Endothelial cell of umbilical vein (primary cell): Measurements from ENCODE around the gene MCF2L. TPM values are rescaled to one million over a fixed set of nuclear protein-coding genes. Genes with fewer than 3 reads are reported as not detected.

Experiments used
- BruUV-seq: library from RNA; stranded (reverse); fragments of 400-500 nt; replicated peaks from 2 replicates; lab custom pipeline; 2021; lab: Mats Ljungman, UMichigan
- CTCF ChIA-PET: fragments of 300-600, 350-600 bp; sonication (Branson Sonifier 250); formaldehyde crosslinking; loops from one replicate; lab custom pipeline; 2021; ENCODE audit warnings: antibody characterized with exemption, inconsistent platforms; lab: Charles Lee
- POLR2A ChIA-PET: fragments of 300-600, 350-600 bp; sonication (Branson Sonifier 250); formaldehyde crosslinking; loops from one replicate; lab custom pipeline; 2021; ENCODE audit warnings: antibody characterized with exemption, inconsistent platforms; lab: Charles Lee
- DNase-seq: peaks from one replicate; pipeline ENCODE4 v3.0.0-alpha.2; 2011; ENCODE audit warnings: low read depth, low spot score
- FAIRE-seq: peaks from 2 replicates; lab custom pipeline; 2011; peaks lifted over from hg19 to GRCh38; lab: Jason Lieb, UNC
- H2AFZ ChIP-seq: 2 replicates; pipeline ENCODE4 v1.6.0; 2012; ENCODE audit warnings: low read depth, low read length, control low read depth, inconsistent platforms
- H3K27ac ChIP-seq: 2 replicates; pipeline ENCODE4 v1.5.1; 2011; ENCODE audit warnings: low read depth, mild to moderate bottlenecking, control low read depth, low read length, moderate library complexity; ENCODE audit not compliant: insufficient read depth
- H3K27me3 ChIP-seq, 2 experiments: 2 replicates each; pipeline versions ENCODE4 v1.6.0 to v1.6.1; 2011; ENCODE audit warnings: low read length in 2 of 2, mixed read lengths in 1 of 2; ENCODE audit not compliant: control insufficient read depth in 2 of 2, insufficient read depth in 2 of 2
- H3K36me3 ChIP-seq, 2 experiments: 2 replicates in 1 of 2; 3 replicates in 1 of 2; pipeline ENCODE4 v1.5.1; 2011; ENCODE audit warnings: low read length in 2 of 2, mild to moderate bottlenecking in 1 of 2, moderate library complexity in 1 of 2; ENCODE audit not compliant: control insufficient read depth in 2 of 2, insufficient read depth in 2 of 2; ENCODE audit errors: extremely low read depth in 1 of 2
- H3K4me1 ChIP-seq: 3 replicates; pipeline ENCODE4 v1.5.1; 2011; ENCODE audit warnings: mild to moderate bottlenecking, low read length; ENCODE audit not compliant: control insufficient read depth, insufficient read depth; ENCODE audit errors: extremely low read depth
- H3K4me2 ChIP-seq: 2 replicates; pipeline ENCODE4 v1.6.1; 2011; ENCODE audit warnings: low read length, control low read depth, mixed read lengths; ENCODE audit not compliant: insufficient read depth
- H3K4me3 ChIP-seq, 3 experiments: fragments of 200-600 bp in 1 of 3; sonication (generic), shearing (Covaris generic) in 1 of 3; replicated peaks in 1 of 3; 2 replicates each; pipeline ENCODE4 v1.5.1; 2011 to 2016; ENCODE audit warnings: control low read depth in 3 of 3, low read length in 3 of 3, mild to moderate bottlenecking in 2 of 3, inconsistent platforms in 1 of 3, low read depth in 1 of 3, moderate library complexity in 1 of 3; ENCODE audit not compliant: insufficient read depth in 1 of 3
- H3K79me2 ChIP-seq: 2 replicates; pipeline ENCODE4 v1.6.0; 2012; ENCODE audit warnings: low read length, inconsistent platforms; ENCODE audit not compliant: control insufficient read depth, insufficient read depth
- H3K9ac ChIP-seq: replicated peaks from 2 replicates; pipeline ENCODE3; 2011; ENCODE audit warnings: low read length, control low read depth; ENCODE audit not compliant: insufficient read depth; ENCODE audit errors: extremely low read depth
- H3K9me1 ChIP-seq: replicated peaks from 3 replicates; pipeline ENCODE4 v1.6.0; 2011; ENCODE audit warnings: mild to moderate bottlenecking, low read length; ENCODE audit not compliant: control insufficient read depth, insufficient read depth; ENCODE audit errors: extremely low read depth
- H3K9me3 ChIP-seq: replicated peaks from 2 replicates; pipeline ENCODE4 v1.5.1; 2012; ENCODE audit warnings: low read length, inconsistent platforms; ENCODE audit not compliant: control insufficient read depth, insufficient read depth
- H4K20me1 ChIP-seq: replicated peaks from 2 replicates; pipeline ENCODE3; 2011; ENCODE audit warnings: mild to moderate bottlenecking, low read length; ENCODE audit not compliant: control insufficient read depth, insufficient read depth; ENCODE audit errors: extremely low read depth
- EZH2 ChIP-seq: IDR thresholded peaks from 2 replicates; pipeline ENCODE4 v1.6.1; 2012; ENCODE audit warnings: borderline replicate concordance, low read depth, mild to moderate bottlenecking, moderate library complexity, low read length, inconsistent platforms; ENCODE audit not compliant: severe bottlenecking
- FOS ChIP-seq: IDR thresholded peaks from 2 replicates; pipeline ENCODE4 v1.6.1; 2011; ENCODE audit warnings: mild to moderate bottlenecking, low read length, moderate library complexity, borderline replicate concordance; ENCODE audit not compliant: insufficient read depth
- GATA2 ChIP-seq: IDR thresholded peaks from 2 replicates; pipeline ENCODE4 v1.7.0; 2011; ENCODE audit warnings: low read depth, mild to moderate bottlenecking, moderate library complexity, mixed read lengths, low read length; ENCODE audit not compliant: insufficient read length, insufficient read depth
- JUN ChIP-seq: IDR thresholded peaks from 2 replicates; pipeline ENCODE4 v1.6.1; 2011; ENCODE audit warnings: borderline replicate concordance, low read depth; ENCODE audit not compliant: insufficient read length, insufficient read depth
- MYC ChIP-seq: IDR thresholded peaks from one replicate; pipeline ENCODE4 v1.6.1; 2011; ENCODE audit warnings: mild to moderate bottlenecking, low read depth, low read length
- POLR2A ChIP-seq: IDR thresholded peaks from 2 replicates; pipeline ENCODE4 v1.6.1; 2012; ENCODE audit warnings: low read depth, mild to moderate bottlenecking, control low read depth, low read length
- POLR2AphosphoS5 ChIP-seq: IDR thresholded peaks from 2 replicates; pipeline ENCODE4 v1.6.1; 2012; ENCODE audit warnings: low read depth, mild to moderate bottlenecking, control low read depth, low read length, moderate library complexity; ENCODE audit not compliant: insufficient read depth
- dilution Hi-C: fragments of 300-500 bp; cut with MboI; formaldehyde crosslinking; loops from one replicate; pipeline ENCODE4 v1.15.0; 2019; ENCODE audit warnings: low sequenced_read_pairs; ENCODE audit not compliant: extremely low pct_ligation_motif_present
- intact Hi-C: fragments of 100-400 bp; cut with micrococcal nuclease; formaldehyde crosslinking; loops from one replicate; pipeline ENCODE4 v1.10.0; 2022
- polyA plus RNA-seq, 4 experiments: library from polyadenylated mRNA; depleted of rRNA in 3 of 4; stranded (reverse) in 3 of 4; unstranded in 1 of 4; fragments of >200 nt; gene quantifications; 2 replicates each; pipeline versions ENCODE4 v1.2.1 to v1.2.3, GENCODE V29; 2011 to 2012; ENCODE audit warnings: missing spikeins in 1 of 4
- total RNA-seq: library from RNA; stranded (reverse); gene quantifications from 2 replicates; pipeline ENCODE4 v1.2.3, GENCODE V29; 2021
- TF ChIP-seq, protein P1 (sequence below): IDR thresholded peaks from 2 replicates; pipeline ENCODE4 v1.6.1; 2011; ENCODE audit not compliant: insufficient read depth, insufficient read length
- TF ChIP-seq, protein P2 (sequence below), 2 donors: IDR thresholded peaks; 1 replicate in 1 of 2; 2 replicates in 1 of 2; pipeline ENCODE4 v1.5.1; 2011; ENCODE audit warnings: low read length in 2 of 2, mild to moderate bottlenecking in 2 of 2, moderate library complexity in 2 of 2, control low read depth in 1 of 2, inconsistent platforms in 1 of 2, low read depth in 1 of 2; ENCODE audit not compliant: insufficient read depth in 1 of 2; ENCODE audit errors: extremely low read depth in 1 of 2

MCF2L gene
- total and polyA plus RNA-seq, 2 donors (not counting 3 experiments of a cell fraction or from before 2014, with no cell fraction given): 0.33 to 0.58 TPM

DNA sequence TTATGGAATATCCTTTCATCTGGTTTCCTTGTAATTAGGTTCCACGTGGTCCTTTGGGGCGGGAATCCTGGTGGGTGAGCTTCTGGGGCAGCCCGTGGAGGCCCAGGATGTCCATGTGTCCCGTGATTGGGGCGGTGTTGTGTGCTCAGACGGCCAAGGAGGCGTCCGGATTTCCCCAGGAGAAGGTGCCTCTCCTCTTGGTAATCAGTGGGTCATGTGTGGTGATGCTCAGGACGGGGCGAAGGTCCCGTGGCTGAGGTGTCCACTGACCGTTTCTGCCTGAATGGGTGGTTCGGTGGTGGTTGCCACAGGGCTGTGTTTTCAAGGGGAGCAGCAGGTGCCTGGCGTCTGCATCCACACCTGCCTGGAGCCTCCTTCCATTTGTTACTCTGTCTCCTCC, 84.4 kb downstream of the MCF2L start:
- FAIRE-seq: no peak
- H3K9ac ChIP-seq: no peak overlapping the region
- ChIA-PET CTCF (no interaction called here), POLR2A (no interaction called here)
- H3K27ac ChIP-seq: no peak overlapping the region
- no TSS peak for BruUV-seq
- H3K4me2 ChIP-seq: no peak overlapping the region
- H3K79me2 ChIP-seq: no peaks in the 10 kb centered on the region
- H3K4me3 ChIP-seq: no peak overlapping the region
- no peaks in the 10 kb centered on the region for H4K20me1 ChIP-seq
- no peak overlapping the region for H2AFZ ChIP-seq
- dilution Hi-C loops (no loop called here), intact Hi-C loops (no loop called here)
- no peaks in the 10 kb centered on the region for H3K9me1 ChIP-seq
- no peaks in the 10 kb centered on the region for H3K27me3 ChIP-seq
- H3K4me1 ChIP-seq: no peaks in the 10 kb centered on the region
- H3K36me3 ChIP-seq: no peaks in the 10 kb centered on the region
- no peaks in the 10 kb centered on the region for H3K9me3 ChIP-seq
- TF ChIP-seq, protein P1, sequence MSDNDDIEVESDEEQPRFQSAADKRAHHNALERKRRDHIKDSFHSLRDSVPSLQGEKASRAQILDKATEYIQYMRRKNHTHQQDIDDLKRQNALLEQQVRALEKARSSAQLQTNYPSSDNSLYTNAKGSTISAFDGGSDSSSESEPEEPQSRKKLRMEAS: no peak
- no peak for TF ChIP-seq POLR2AphosphoS5
- no peak for TF ChIP-seq EZH2
- TF ChIP-seq, protein P2, sequence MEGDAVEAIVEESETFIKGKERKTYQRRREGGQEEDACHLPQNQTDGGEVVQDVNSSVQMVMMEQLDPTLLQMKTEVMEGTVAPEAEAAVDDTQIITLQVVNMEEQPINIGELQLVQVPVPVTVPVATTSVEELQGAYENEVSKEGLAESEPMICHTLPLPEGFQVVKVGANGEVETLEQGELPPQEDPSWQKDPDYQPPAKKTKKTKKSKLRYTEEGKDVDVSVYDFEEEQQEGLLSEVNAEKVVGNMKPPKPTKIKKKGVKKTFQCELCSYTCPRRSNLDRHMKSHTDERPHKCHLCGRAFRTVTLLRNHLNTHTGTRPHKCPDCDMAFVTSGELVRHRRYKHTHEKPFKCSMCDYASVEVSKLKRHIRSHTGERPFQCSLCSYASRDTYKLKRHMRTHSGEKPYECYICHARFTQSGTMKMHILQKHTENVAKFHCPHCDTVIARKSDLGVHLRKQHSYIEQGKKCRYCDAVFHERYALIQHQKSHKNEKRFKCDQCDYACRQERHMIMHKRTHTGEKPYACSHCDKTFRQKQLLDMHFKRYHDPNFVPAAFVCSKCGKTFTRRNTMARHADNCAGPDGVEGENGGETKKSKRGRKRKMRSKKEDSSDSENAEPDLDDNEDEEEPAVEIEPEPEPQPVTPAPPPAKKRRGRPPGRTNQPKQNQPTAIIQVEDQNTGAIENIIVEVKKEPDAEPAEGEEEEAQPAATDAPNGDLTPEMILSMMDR (IDR thresholded peaks at IDR 0.05; ENCODE audit: extremely low read depth in 1 of 2, insufficient read depth in 1 of 2, low read depth in 1 of 2, low read length in 2 of 2): no peak
- no peak for TF ChIP-seq GATA2
- TF ChIP-seq FOS: no peak
- TF ChIP-seq JUN: no peak
- no peak for TF ChIP-seq POLR2A
- TF ChIP-seq MYC: no peak
- DNase-seq: no peak
